GM21360 (cell line): ENCODE data around the gene SETD3.

Source experiments
- ATAC-seq: cut with Tn5 transposase; IDR thresholded peaks from one replicate; pipeline ENCODE4 v1.9.1; 2021; ENCODE audit warnings: mild to moderate bottlenecking, moderate library complexity; ENCODE audit not compliant: unreplicated experiment

Gene SETD3

GRCh38 chr14:99516871-99517642 lies 36.4 kb upstream of the SETD3 start:
- no peak for ATAC-seq

DNA sequence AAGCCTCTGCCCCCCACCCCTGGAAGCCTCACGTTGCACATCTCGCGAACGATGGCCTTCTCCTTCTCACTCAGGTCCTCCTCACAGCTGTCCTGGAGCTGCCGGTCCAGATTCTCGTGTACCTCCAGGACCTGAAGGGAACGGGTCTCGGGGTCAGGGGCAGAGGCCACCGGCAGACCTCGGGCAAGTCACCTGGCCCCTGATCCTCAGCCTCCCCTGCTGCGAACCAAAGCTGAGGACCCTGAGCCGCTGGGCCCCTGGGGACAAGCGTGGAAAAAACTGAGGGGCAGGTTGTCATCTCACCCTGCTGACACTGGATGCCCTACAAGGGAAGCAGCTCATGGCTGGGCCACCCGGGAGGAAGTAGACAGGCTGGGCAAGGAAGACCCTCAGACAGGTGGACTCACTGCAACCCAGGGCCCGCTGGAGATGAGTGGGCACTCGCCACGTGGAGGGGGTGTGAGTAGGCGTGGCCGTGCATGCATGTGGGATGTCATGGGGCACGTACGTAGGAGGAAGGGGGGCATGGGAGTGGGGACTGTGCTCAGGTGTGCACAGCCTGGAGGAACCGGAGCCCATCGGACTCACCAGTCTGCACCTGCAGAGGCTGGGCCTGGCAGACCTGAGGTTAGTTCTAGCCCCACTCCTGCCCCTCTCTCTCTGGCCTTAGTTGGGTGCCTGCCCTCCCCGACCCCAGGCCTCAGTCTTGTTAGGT lies 35.7 kb upstream of the SETD3 start:
- no peak for ATAC-seq

DNA sequence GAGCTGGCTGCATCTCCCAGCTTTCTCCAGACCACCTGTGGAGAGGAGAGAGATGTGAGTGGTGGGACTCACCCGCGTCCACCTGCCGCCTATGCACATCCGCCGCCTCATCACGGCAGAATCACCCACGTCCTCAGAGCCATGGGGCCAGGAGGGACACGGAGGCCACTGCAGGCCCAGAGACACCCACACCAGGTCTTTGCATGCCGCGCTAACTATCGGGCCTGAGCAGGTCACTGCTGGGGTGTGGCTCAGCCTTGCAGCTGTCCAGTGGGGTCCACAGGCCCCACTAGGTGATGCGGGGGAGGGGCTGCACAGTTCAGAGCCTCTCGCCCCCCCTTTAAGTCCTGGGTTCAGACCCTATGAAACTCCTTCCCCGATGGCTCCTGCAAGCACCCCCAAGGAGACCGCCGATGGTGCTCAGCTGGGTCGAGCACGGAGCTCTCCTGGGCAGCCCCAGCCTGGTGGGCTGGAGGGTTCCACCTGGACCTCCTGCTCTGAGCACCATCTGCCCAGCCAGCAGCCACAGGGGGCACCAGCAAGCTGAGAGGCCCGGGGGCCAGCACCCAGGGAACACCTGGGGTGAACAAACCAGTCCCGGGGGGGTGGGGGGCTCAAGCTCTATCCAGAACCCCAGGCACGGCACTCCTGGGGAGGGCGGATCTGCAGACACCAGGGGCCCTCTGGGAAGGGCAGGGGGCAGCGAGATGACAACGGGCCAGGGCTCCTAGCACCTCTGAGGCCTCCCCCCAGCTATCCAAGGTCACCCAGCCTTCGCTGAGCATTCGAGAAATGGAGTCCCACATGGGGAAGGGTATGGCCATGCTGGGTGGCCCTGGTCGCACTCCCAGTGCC lies 34.9 kb upstream of the SETD3 start:
- ATAC-seq, result no peak

- no peak for ATAC-seq
These were observed 34.1 kb upstream of the SETD3 start for GRCh38 chr14:99514552-99515300.

- no peak for ATAC-seq
These were observed 33.4 kb upstream of the SETD3 start for GRCh38 chr14:99513946-99514551.

- ATAC-seq, result no peak
These were observed 32.6 kb upstream of the SETD3 start for GRCh38 chr14:99513183-99513694.

- ATAC-seq, result no peak
These were observed 32.0 kb upstream of the SETD3 start for GRCh38 chr14:99512571-99513182.

GRCh38 chr14:99512110-99512449 lies 31.4 kb upstream of the SETD3 start:
- ATAC-seq, result no peak

- ATAC-seq, result no peak
These were observed 30.9 kb upstream of the SETD3 start for GRCh38 chr14:99511421-99512109.

DNA sequence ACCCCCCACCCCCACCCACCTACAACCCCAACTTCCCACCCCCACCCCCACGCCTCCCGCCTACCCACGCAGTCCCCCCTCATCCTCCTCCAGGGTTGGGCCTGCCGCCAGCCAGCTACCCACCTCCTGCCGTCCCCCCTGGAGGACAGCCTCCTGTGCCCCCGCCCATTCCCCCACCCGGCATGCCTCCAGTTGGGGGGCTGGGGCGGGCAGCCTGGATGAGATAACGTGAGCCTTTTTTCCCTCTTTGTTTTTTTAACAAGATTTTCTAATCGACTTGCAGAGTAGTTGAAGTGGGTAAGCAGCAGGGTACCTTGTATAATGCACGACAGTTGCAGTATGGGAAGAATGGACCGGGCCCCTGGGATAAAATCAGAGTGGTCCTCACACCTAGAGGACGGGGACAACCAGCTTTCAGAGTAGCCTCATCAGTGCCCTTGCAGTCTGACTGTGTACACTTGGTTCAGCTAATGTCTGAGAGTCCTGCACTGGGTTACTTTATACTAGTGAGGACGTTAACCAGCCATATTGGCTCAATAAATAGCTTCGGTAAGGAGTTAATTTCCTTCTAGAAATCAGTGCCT lies 30.0 kb upstream of the SETD3 start:
- no peak for ATAC-seq

- no peak for ATAC-seq
These were observed 29.4 kb upstream of the SETD3 start for GRCh38 chr14:99509871-99510555.

DNA sequence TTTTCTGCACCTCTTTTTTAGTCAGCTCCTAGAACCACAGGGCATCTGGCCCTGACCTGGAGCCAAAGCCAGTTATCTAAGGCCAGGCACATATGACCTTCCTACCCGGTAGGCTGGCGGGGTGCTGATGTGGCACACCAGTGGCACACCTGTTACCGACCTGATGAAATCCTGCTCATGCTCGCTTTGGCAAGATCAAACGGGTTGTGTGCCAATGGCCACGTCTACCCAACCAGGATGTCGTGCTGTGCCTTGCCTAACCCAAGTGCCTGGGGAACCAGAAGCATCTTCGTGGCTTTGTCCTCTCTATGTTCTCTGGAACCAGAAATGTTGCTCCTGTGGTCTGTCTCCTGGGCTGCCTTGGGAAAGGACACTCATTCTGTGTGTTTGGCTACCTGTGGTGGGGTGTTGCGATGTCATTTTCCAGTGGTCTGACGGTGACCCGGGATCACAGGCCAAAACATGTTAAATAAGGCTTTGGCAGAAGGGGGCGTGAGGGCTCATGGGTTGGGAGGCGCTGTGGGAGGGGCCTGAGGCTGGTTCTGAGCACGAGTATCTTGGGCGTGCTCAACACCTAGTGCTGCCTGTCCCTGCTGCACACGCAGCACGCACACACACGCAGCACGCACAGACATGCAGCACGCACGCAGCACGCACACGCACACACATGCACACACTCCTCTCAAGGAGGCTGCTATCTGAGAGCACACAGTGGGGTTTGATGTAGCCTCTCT lies 28.4 kb upstream of the SETD3 start:
- no peak for ATAC-seq

DNA sequence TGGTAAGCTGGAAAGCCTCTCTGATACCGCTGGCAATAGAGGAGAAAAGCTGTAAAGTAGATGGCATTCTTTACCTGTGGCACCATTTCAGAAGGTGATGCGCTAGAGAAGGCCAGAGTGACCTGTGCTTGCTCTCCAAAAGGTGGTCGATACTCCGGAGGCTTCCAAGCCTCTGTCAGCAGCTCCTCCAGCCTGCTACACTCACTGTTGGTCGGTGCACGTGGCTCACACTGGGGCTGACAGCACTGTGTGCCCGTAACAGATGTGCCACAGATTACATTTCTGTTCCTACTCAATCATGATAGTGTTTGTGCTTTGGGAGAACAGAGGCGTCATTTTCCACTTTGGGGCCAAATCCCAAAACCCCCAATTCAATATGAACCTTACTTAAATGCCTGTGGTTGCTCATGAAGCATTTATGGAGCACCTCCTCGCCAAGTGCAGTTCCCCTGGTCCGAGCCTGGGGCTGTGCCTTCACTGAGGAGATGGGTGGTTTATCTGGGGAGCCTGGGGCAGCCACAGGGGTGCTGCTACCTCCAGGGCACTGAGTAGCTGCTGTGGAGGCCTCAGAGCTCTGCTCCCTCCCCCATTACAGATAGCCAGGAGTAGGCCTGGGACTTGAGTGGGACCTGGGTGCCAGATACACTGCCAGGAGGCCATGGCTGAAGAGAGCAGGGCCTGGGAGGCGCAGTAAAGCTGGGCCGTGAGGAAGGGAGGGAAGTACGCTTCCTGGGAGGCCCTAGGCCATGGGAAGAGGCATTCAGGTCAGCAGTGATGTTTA lies 27.4 kb upstream of the SETD3 start:
- no peak for ATAC-seq

DNA sequence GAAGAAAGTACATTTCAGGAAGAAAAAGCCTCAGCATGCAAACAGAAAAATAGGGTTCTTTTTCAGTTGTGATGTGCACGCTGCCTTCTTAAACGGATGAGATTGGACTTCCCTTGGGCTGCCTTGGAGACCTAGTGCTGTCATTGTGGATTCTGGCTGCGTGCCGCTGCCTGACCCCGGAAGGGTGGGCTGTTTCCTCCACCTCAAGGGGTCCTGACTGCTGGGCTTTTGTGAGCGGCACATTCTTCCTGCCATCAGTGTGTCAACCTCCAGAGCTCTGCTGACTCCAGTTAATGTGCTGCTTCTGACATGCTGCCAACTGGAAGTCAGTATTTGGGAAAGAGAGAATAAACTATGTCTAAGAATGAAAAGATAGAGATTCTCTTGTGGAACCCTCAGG lies 25.6 kb upstream of the SETD3 start:
- no peak for ATAC-seq

- ATAC-seq, result no peak
These were observed 24.4 kb upstream of the SETD3 start for GRCh38 chr14:99505089-99505488.

DNA sequence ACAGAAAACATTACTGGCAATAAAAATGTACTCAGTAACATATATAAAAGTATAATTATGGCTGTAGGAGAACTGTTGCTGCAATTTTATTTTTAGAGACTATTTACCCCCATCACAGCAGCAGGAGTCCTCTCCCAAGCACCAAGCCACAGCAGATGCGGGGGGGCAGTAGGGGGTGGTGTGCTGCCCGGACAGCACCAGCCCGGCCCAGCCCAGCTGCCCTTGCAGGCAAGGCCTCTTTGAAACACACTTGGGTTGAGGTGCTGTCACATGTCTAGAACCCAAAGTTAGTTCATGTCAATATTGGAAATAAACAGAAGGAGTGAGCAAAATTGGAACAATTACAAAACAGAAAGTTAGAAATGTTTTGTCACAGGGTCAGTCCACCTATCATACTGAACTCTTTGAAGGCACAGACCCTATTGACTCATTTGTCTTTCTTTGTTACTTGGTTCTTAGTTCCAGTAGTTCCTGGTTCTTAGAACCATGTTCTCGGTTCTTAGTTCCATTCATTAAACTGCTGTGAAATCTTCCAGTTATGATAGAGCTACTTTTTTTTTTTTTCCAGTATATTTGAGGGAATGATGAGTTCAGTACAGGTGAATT lies 23.3 kb upstream of the SETD3 start:
- no peak for ATAC-seq
